ENCODE measurements around the gene AP5B1.
"Not testable (repeated sequence)": the region's sequence is repeated elsewhere in the genome, so short reads cannot be mapped to it uniquely, and the experiment has no call there.

AP5B1 gene

GRCh38 chr11:65767406-65767805 is 13.4 kb downstream of the AP5B1 start:
- DNase-seq (ENCODE audit: low read depth): no peak

DNA sequence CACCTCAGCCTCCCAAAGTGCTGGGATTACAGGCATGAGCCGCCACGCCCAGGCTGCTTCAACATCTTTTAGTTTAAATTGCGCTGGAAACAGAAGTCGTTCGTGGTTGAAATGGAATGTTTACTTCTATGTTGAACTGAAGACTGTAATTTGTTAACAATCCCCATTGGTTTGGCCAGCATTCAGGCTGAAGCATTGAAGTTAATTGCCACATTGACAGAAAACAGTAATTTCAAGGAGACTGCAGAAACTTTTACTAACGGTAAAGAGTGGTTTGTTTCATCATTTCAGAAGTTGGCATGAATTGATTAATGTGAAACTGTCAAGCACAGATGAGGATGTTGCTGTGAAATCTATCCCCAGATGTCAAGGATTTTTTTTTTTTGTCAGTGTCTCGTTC is 14.2 kb downstream of the AP5B1 start:
- no peak for DNase-seq (ENCODE audit: low read depth)

- DNase-seq (ENCODE audit: low read depth): no peak
These were observed 16.3 kb downstream of the AP5B1 start for GRCh38 chr11:65764434-65764833.

DNA sequence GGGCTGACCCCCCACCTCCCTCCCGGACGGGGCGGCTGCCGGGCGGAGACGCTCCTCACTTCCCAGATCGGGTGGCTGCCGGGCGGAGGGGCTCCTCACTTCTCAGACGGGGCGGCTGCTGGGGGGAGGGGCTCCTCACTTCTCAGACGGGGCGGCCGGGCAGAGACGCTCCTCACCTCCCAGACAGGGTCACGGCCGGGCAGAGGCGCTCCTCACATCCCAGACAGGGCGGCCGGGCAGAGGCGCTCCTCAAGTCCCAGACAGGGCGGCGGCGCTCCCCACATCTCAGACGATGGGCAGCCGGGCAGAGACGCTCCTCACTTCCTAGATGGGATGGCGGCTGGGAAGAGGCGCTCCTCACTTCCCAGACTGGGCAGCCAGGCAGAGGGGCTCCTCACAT is 18.0 kb downstream of the AP5B1 start:
- DNase-seq (ENCODE audit: low read depth): not testable (repeated sequence)

GRCh38 chr11:65762169-65762568 is 18.6 kb downstream of the AP5B1 start:
- not testable (repeated sequence) for DNase-seq (ENCODE audit: low read depth)

- no peak for DNase-seq (ENCODE audit: low read depth)
These were observed 35.7 kb downstream of the AP5B1 start for GRCh38 chr11:65745049-65745448.

GRCh38 chr11:65744699-65745042 is 36.1 kb downstream of the AP5B1 start:
- no peak for DNase-seq (ENCODE audit: low read depth)

- no peak for DNase-seq (ENCODE audit: low read depth)
These were observed 36.6 kb downstream of the AP5B1 start for GRCh38 chr11:65744026-65744698.

DNA sequence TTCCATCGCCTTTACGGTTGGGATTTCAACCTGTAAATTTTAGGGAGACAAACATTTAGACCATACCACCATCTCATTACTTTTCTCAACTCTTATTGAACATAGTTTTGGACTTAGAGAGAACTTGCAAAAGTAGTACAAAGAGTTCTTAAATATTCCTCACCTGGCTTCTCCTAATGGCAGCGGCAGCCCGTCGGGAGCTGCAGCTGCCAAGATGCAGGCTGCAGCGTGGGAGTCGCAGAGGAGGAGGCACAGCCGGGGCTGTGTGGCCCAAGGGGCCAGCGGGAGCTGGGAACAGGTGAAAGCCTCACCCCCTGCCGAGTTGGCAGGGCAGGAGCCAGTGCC is 37.1 kb downstream of the AP5B1 start:
- no peak for DNase-seq (ENCODE audit: low read depth)

GRCh38 chr11:65742353-65742752 is 38.4 kb downstream of the AP5B1 start:
- no peak for DNase-seq (ENCODE audit: low read depth)

DNA sequence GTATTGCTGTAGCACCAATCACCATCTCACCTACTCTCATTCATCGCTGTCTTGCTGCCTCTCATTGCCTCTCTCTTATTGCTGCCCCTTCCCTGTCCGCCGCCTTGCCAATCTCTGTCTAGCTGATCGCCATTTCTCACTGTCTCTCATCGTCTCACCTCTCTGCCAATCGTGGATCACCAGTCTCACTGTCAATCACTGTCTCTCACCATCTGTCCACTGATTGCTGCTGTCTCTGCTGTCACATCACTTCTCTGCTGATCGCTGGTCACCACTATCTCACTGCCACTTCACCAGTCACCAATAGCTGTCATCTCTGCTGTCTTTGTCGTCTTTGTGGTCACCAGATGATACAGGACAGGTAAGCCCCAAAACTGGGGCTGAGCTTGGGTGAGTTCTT is 39.6 kb downstream of the AP5B1 start:
- DNase-seq (ENCODE audit: low read depth): no peak

- no peak for DNase-seq (ENCODE audit: low read depth)
These were observed 41.8 kb downstream of the AP5B1 start for GRCh38 chr11:65739022-65739421.

GRCh38 chr11:65736810-65737209 is 44.0 kb downstream of the AP5B1 start:
- no peak for DNase-seq (ENCODE audit: low read depth)

DNA sequence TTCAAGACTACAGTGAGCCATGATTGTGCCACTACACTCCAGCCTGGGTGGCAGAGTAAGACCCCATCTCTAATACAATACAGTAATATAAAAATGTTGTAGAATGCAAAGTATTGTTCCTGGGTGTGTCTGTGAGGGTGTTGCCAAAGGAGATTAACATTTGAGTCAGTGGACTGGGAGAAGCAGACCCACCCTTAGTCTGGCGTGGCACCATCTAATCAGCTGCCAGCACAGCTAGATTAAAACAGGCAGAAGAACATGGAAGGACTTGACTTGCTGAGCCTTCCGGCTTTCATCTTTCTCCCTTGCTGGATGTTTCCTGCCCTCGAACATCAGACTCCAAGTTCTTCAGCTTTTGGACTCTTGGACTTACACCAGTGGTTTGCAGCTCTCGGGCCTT is 45.7 kb downstream of the AP5B1 start:
- not testable (repeated sequence) for DNase-seq (ENCODE audit: low read depth)

DNA sequence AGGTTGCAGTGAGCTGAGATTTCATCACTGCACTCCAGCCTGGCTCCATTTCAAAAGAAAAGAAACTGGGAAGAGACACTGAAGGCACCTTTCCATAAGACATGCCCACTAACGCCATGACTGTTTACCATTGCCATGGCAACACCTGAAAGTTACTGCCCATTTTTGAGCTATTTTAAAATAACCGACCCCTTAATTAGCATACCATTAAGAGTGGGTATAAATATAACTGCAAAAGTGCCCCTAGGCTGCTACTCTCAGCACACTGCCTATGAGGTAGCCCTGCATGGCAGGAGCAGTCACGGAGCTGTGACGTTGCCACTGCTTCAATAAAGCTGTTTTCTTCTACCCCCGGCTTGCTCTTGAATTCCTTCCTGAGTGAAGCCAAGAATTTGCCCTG is 50.3 kb downstream of the AP5B1 start:
- DNase-seq (ENCODE audit: low read depth): no peak

GRCh38 chr11:65727865-65728264 is 52.9 kb downstream of the AP5B1 start:
- no peak for DNase-seq (ENCODE audit: low read depth)

- no peak for DNase-seq (ENCODE audit: low read depth)
These were observed 54.1 kb downstream of the AP5B1 start for GRCh38 chr11:65726660-65727059.
